Activated CD4-positive, alpha-beta memory T cell treated with anti-CD3 and anti-CD28 coated beads, Interleukin-2, amount 10 ng/mL, durations not matched to agents 7 days and 5 days (primary cell): ENCODE results near the gene MAPT. TPM values are rescaled to one million over a fixed set of nuclear protein-coding genes. Genes with fewer than 3 reads are reported as not detected.

Source experiments
- CTCF ChIA-PET: fragments of 350-600 bp; sonication (Branson Sonifier 250); formaldehyde crosslinking; loops from one replicate; lab custom pipeline; 2021; ENCODE audit warnings: antibody characterized with exemption, inconsistent platforms; lab: Charles Lee
- POLR2A ChIA-PET: fragments of 350-600 bp; sonication (Branson Sonifier 250); formaldehyde crosslinking; loops from one replicate; lab custom pipeline; 2021; ENCODE audit warnings: antibody characterized with exemption; lab: Charles Lee
- DNase-seq: peaks from one replicate; pipeline ENCODE4 v3.0.0-alpha.2; 2020
- H3K27ac Mint-ChIP-seq: one replicate; pipeline ENCODE4 v1.8.0; 2021; ENCODE audit warnings: mild to moderate bottlenecking, mixed read lengths
- H3K27me3 Mint-ChIP-seq: one replicate; pipeline ENCODE4 v1.8.0; 2021; ENCODE audit warnings: mixed read lengths
- H3K36me3 Mint-ChIP-seq: one replicate; pipeline ENCODE4 v1.8.0; 2021; ENCODE audit warnings: low read depth, mixed read lengths
- H3K4me1 Mint-ChIP-seq: one replicate; pipeline ENCODE4 v1.8.0; 2021; ENCODE audit warnings: mixed read lengths
- H3K4me3 Mint-ChIP-seq: one replicate; pipeline ENCODE4 v1.8.0; 2021; ENCODE audit warnings: mild to moderate bottlenecking, mixed read lengths
- H3K9me3 Mint-ChIP-seq: one replicate; pipeline ENCODE4 v1.8.0; 2021; ENCODE audit warnings: mixed read lengths
- total RNA-seq, 2 experiments: library from RNA; stranded (reverse); gene quantifications; one replicate each; pipeline ENCODE4 v1.2.3, GENCODE V29; 2021

The MAPT gene
- total RNA-seq, 2 experiments from 2014 or later = 0.15 to 0.70 TPM

DNA sequence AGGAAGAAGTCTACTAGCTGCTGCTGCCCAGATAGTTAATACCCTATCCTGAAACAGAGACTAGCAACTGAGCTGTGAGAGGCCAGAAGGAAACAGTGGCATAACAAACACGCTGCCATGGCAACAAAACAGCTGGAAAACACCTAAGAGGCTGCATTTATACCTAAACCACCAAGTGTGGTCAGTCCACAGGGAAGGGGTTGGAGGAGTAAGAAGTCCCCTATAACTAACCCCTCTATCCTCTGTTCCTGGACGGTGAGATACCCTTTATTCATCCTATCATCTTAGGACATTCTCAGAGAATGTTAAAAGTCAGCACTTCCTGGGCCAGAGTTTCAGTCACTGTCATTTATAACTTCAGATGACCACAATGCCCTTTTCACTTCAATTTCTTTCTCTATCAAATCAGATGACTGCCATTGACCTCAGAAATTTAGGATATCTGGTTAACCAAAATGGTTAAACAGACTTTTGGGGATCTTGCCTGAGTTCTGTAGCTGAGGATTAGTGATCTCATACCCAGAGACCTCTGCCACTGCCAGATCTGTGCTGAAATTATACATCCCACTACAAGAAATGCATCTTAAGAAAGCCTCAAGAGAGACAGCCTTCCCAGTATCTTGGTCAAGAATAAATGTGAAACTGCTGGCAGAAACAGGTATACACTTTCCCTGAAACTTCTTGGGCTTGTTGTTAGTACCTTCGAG is 140.9 kb downstream of the MAPT start:
- H3K27ac Mint-ChIP-seq = no peak overlapping the region
- H3K4me1 Mint-ChIP-seq = peaks cover 13% of the 10 kb centered on the region
- no peaks in the 10 kb centered on the region for H3K9me3 Mint-ChIP-seq
- H3K27me3 Mint-ChIP-seq = no peaks in the 10 kb centered on the region
- no peak overlapping the region for H3K4me3 Mint-ChIP-seq
- peaks cover 79% of the 10 kb centered on the region for H3K36me3 Mint-ChIP-seq
- CTCF ChIA-PET = interaction anchor here (0.9 to 2.8 kb wide), 4 partner anchors 9 to 178 kb away, joined by 3 to 15 read pairs (median 4); no protein-coding TSS in a partner anchor
- POLR2A ChIA-PET = interaction anchor here (0.9 to 1.6 kb wide), 3 partner anchors 14 to 23 kb away, joined by 3 to 7 read pairs (median 4); no protein-coding TSS in a partner anchor
- DNase-seq = peak; percentile 27

GRCh38 chr17:46036491-46036890 is 142.1 kb downstream of the MAPT start:
- no peak overlapping the region for H3K4me3 Mint-ChIP-seq
- no peak overlapping the region for H3K27ac Mint-ChIP-seq
- peaks cover 11% of the 10 kb centered on the region for H3K4me1 Mint-ChIP-seq
- no peaks in the 10 kb centered on the region for H3K27me3 Mint-ChIP-seq
- POLR2A ChIA-PET = no interaction called here
- H3K36me3 Mint-ChIP-seq = peaks cover 77% of the 10 kb centered on the region
- no peak for DNase-seq
- CTCF ChIA-PET = interaction anchor here (0.7 to 0.8 kb wide), 2 partner anchors 8 to 246 kb away, joined by 3 read pairs; no protein-coding TSS in a partner anchor
- no peaks in the 10 kb centered on the region for H3K9me3 Mint-ChIP-seq

- H3K36me3 Mint-ChIP-seq = peaks cover 65% of the 10 kb centered on the region
- POLR2A ChIA-PET = interaction anchor here (0.8 kb wide), 1 partner anchor 11 kb away, joined by 3 read pairs; no protein-coding TSS in a partner anchor
These were observed 143.4 kb downstream of the MAPT start for GRCh38 chr17:46037722-46038255.

GRCh38 chr17:46038414-46038813 is 144.1 kb downstream of the MAPT start:
- H3K27ac Mint-ChIP-seq = no peak overlapping the region

More at GRCh38 chr17:46037722-46038255, 143.4 kb downstream of the MAPT start:
- peak overlapping the region; percentile 2 for H3K27ac Mint-ChIP-seq
- no peak for DNase-seq
- H3K4me3 Mint-ChIP-seq = no peak overlapping the region
- no peaks in the 10 kb centered on the region for H3K9me3 Mint-ChIP-seq
- H3K27me3 Mint-ChIP-seq = no peaks in the 10 kb centered on the region
- CTCF ChIA-PET = interaction anchor here (2.5 kb wide), 1 partner anchor 36 kb away, joined by 5 read pairs; no protein-coding TSS in a partner anchor
- peaks cover 11% of the 10 kb centered on the region for H3K4me1 Mint-ChIP-seq

DNA sequence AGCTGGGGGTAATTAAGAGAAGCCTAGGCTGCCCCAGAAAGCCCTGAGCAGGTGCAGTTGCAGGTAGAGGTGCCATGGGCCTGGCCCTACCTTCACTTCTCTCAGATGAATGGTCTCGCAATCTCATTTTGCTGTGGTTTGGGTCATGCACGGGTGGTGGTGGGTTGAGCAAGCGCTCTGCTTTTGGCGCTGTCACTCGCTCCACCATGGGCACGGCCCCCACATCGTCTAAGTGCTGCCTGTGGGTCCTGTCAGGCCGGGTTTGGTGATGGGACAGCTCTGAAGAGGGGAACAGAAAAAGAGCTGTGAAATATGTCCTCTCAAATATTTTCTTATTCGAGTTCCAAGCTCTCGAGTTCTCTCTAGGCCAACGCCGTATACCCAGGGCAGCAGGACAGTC is 144.6 kb downstream of the MAPT start:
- no peaks in the 10 kb centered on the region for H3K27me3 Mint-ChIP-seq
- no peak for DNase-seq
- no peak overlapping the region for H3K27ac Mint-ChIP-seq
- H3K9me3 Mint-ChIP-seq = no peaks in the 10 kb centered on the region
- H3K4me3 Mint-ChIP-seq = no peak overlapping the region
- peaks cover 62% of the 10 kb centered on the region for H3K36me3 Mint-ChIP-seq
- H3K4me1 Mint-ChIP-seq = peaks cover 11% of the 10 kb centered on the region
- ChIA-PET POLR2A (interaction anchor here (1.2 kb wide), 1 partner anchor 20 kb away, joined by 3 read pairs; no protein-coding TSS in a partner anchor), CTCF (interaction anchor here (1.0 to 2.5 kb wide), 3 partner anchors 12 to 106 kb away, joined by 3 to 5 read pairs (median 4); no protein-coding TSS in a partner anchor)

More at GRCh38 chr17:46038414-46038813, 144.1 kb downstream of the MAPT start:
- Mint-ChIP-seq H3K4me1 (peaks cover 11% of the 10 kb centered on the region), H3K36me3 (peaks cover 63% of the 10 kb centered on the region), H3K27me3 (no peaks in the 10 kb centered on the region), H3K4me3 (no peak overlapping the region), H3K9me3 (no peaks in the 10 kb centered on the region)
- DNase-seq = no peak
- ChIA-PET POLR2A (interaction anchor here (1.2 kb wide), 1 partner anchor 19 kb away, joined by 3 read pairs; no protein-coding TSS in a partner anchor), CTCF (interaction anchor here (1.0 to 2.5 kb wide), 2 partner anchors 36 to 107 kb away, joined by 3 to 5 read pairs; no protein-coding TSS in a partner anchor)

GRCh38 chr17:46039592-46040186 is 145.3 kb downstream of the MAPT start:
- Mint-ChIP-seq H3K4me1 (peaks cover 13% of the 10 kb centered on the region), H3K27me3 (no peaks in the 10 kb centered on the region), H3K36me3 (peaks cover 58% of the 10 kb centered on the region), H3K4me3 (no peak overlapping the region), H3K27ac (no peak overlapping the region), H3K9me3 (no peaks in the 10 kb centered on the region)
- CTCF ChIA-PET = interaction anchor here (0.8 to 2.5 kb wide), 3 partner anchors 11 to 173 kb away, joined by 3 to 5 read pairs (median 4); no protein-coding TSS in a partner anchor
- POLR2A ChIA-PET = no interaction called here
- DNase-seq = no peak

DNA sequence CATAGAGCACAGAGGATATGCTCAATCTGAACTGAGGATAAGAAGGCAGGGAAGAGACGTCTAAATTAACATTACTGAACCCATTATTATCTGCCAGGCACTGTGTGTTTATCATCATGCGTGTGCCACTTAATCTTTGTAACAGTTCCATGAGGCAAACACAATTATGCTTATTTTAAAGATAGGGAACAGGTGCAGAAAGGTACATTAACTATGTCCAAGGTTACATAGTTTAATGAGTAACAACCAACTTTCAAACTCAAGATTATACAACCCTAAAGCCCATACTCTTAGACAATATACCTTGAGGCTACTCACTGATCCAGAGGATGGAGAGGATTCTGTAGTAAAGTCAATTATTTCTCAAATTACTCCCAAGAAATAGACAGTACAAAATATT is 147.9 kb downstream of the MAPT start:
- ChIA-PET CTCF (interaction anchor here (1.0 to 3.3 kb wide), 3 partner anchors 23 to 170 kb away, joined by 3 to 35 read pairs (median 8); no protein-coding TSS in a partner anchor), POLR2A (no interaction called here)
- Mint-ChIP-seq H3K27ac (no peak overlapping the region), H3K27me3 (no peaks in the 10 kb centered on the region), H3K4me3 (no peak overlapping the region), H3K36me3 (peaks cover 53% of the 10 kb centered on the region), H3K4me1 (peaks cover 2% of the 10 kb centered on the region), H3K9me3 (no peaks in the 10 kb centered on the region)
- no peak for DNase-seq

DNA sequence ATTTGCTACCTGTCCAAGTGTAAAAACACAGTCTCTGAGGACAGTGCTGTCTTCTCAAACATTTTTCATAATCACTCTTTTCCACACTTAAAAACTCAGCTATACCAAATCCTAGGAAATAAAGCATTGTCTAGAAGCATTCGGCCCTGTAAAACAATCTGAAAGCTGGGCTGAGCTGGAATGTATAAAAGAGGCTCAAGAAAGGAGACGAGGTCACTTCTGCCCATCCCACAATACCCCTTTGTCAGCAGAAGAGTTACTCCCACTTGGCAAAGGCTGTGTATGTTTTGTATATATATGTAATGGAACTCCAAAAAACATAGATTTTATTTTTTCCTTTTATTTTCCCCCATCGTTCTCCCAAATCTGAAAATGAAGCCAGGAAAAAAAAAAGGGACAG is 148.6 kb downstream of the MAPT start:
- Mint-ChIP-seq H3K4me1 (peaks cover 2% of the 10 kb centered on the region), H3K27ac (no peak overlapping the region), H3K36me3 (peaks cover 53% of the 10 kb centered on the region), H3K9me3 (no peaks in the 10 kb centered on the region), H3K27me3 (no peaks in the 10 kb centered on the region), H3K4me3 (no peak overlapping the region)
- DNase-seq = no peak
- ChIA-PET CTCF (interaction anchor here (0.6 to 3.3 kb wide), 6 partner anchors 14 to 1772 kb away, joined by 3 to 35 read pairs (median 6); no protein-coding TSS in a partner anchor), POLR2A (no interaction called here)

DNA sequence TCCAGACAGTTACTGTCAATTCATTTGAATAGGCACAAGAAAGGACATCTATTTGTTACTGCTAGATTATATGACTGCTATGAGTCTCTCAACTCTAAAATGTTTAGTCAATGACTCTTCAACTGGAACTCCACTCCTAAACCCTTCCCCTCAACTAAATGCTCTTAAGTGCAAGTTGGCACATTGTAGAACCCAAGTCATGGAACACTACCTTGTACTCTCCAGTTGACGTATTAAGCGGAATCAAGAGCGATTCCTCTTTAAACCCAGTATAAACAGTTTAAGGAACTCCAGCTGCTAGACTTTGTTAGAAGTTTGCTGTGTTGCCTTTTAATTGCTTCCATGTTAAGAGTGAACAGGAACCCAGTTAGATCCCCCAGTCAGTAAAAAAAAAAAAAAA is 149.3 kb downstream of the MAPT start:
- H3K27ac Mint-ChIP-seq = no peak overlapping the region
- no peaks in the 10 kb centered on the region for H3K27me3 Mint-ChIP-seq
- peaks cover 50% of the 10 kb centered on the region for H3K36me3 Mint-ChIP-seq
- H3K4me1 Mint-ChIP-seq = peaks cover 2% of the 10 kb centered on the region
- H3K9me3 Mint-ChIP-seq = no peaks in the 10 kb centered on the region
- no peak for DNase-seq
- POLR2A ChIA-PET = interaction anchor here (1.6 kb wide), 1 partner anchor 149 kb away, joined by 8 read pairs; the partner anchor contains the start of gene KANSL1
- CTCF ChIA-PET = interaction anchor here (0.6 to 3.3 kb wide), 16 partner anchors 7 to 1773 kb away, joined by 3 to 35 read pairs (median 5); no protein-coding TSS in a partner anchor
- no peak overlapping the region for H3K4me3 Mint-ChIP-seq

GRCh38 chr17:46044286-46044928 is 150.1 kb downstream of the MAPT start:
- peaks cover 46% of the 10 kb centered on the region for H3K36me3 Mint-ChIP-seq
- DNase-seq = peak; percentile 61
- H3K4me1 Mint-ChIP-seq = peaks cover 2% of the 10 kb centered on the region
- CTCF ChIA-PET = interaction anchor here (0.6 to 3.3 kb wide), 23 partner anchors 8 to 221 kb away, joined by 3 to 35 read pairs (median 4); partner anchors contain the start of gene KANSL1
- no peak overlapping the region for H3K4me3 Mint-ChIP-seq
- no peak overlapping the region for H3K27ac Mint-ChIP-seq
- H3K27me3 Mint-ChIP-seq = no peaks in the 10 kb centered on the region
- POLR2A ChIA-PET = interaction anchor here (1.6 kb wide), 1 partner anchor 148 kb away, joined by 8 read pairs; the partner anchor contains the start of gene KANSL1
- H3K9me3 Mint-ChIP-seq = no peaks in the 10 kb centered on the region

GRCh38 chr17:46044989-46045388 is 150.6 kb downstream of the MAPT start:
- Mint-ChIP-seq H3K27ac (no peak overlapping the region), H3K27me3 (no peaks in the 10 kb centered on the region), H3K4me3 (no peak overlapping the region), H3K4me1 (peaks cover 2% of the 10 kb centered on the region), H3K9me3 (no peaks in the 10 kb centered on the region), H3K36me3 (peaks cover 47% of the 10 kb centered on the region)
- POLR2A ChIA-PET = interaction anchor here (1.6 kb wide), 1 partner anchor 148 kb away, joined by 8 read pairs; the partner anchor contains the start of gene KANSL1
- CTCF ChIA-PET = interaction anchor here (0.7 to 3.3 kb wide), 18 partner anchors 10 to 220 kb away, joined by 3 to 35 read pairs (median 5); no protein-coding TSS in a partner anchor
- DNase-seq = no peak

DNA sequence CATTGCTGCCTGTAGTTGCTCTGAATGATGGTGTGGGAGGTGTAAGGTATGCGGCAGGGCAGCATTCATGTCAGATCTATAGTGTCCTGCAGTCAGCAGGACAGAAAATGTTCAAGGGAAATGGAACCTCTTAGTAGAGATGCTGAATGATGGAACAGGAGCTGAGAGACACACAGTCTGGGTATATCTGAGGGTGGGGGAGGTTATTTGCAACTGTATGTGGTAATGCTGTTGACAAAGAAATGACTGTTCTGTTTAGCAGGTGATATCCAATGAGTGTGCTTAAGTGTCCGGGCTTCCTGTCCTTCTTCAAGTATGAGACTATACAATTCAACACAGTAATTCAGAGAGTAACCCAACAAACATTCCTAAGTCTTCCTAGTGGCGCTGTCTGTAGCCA is 151.3 kb downstream of the MAPT start:
- POLR2A ChIA-PET = no interaction called here
- CTCF ChIA-PET = interaction anchor here (0.5 to 2.0 kb wide), 3 partner anchors 12 to 141 kb away, joined by 3 to 20 read pairs (median 6); no protein-coding TSS in a partner anchor
- Mint-ChIP-seq H3K27me3 (no peaks in the 10 kb centered on the region), H3K4me1 (peaks cover 2% of the 10 kb centered on the region), H3K27ac (peak overlapping the region; percentile 9), H3K36me3 (peaks cover 48% of the 10 kb centered on the region), H3K9me3 (no peaks in the 10 kb centered on the region), H3K4me3 (no peak overlapping the region)
- no peak for DNase-seq
